HEK293T (cell line): Measurements from ENCODE around the gene TXNIP.

ENCODE experiments used
- CTCF ChIA-PET: fragments of 350-600 bp; formaldehyde crosslinking; extraction: SDS; loops from one replicate; lab custom pipeline; 2021; ENCODE audit warnings: antibody characterized with exemption, inconsistent platforms; lab: Yijun Ruan, JAX
- POLR2A ChIA-PET: fragments of 350-600 bp; formaldehyde crosslinking; extraction: SDS; loops from one replicate; lab custom pipeline; 2020; ENCODE audit warnings: antibody characterized with exemption, inconsistent platforms; lab: Yijun Ruan, JAX
- DNase-seq: peaks from one replicate; pipeline ENCODE4 v3.0.0; 2012; ENCODE audit warnings: mixed read lengths; ENCODE audit errors: extremely low spot score
- ARNT ChIP-seq: fragments of 450-650 bp; IDR thresholded peaks from 2 replicates; pipeline ENCODE4 v1.6.1; 2017; ENCODE audit warnings: mild to moderate bottlenecking
- BHLHE40 ChIP-seq: fragments of 450-650 bp; IDR thresholded peaks from 2 replicates; pipeline ENCODE4 v1.6.1; 2016; ENCODE audit warnings: mild to moderate bottlenecking, moderate library complexity, borderline replicate concordance
- CTBP1 ChIP-seq: fragments of 450-650 bp; IDR thresholded peaks from 2 replicates; pipeline ENCODE4 v1.6.1; 2016; ENCODE audit warnings: borderline replicate concordance
- ELF4 ChIP-seq: fragments of 450-650 bp; IDR thresholded peaks from 2 replicates; pipeline ENCODE4 v1.6.1; 2017; ENCODE audit warnings: antibody characterized with exemption
- FOXA1 ChIP-seq: fragments of 450-650 bp; IDR thresholded peaks from 2 replicates; pipeline ENCODE4 v1.6.1; 2016; ENCODE audit warnings: mild to moderate bottlenecking
- FOXK2 ChIP-seq: fragments of 450-650 bp; IDR thresholded peaks from 2 replicates; pipeline ENCODE4 v1.6.1; 2016; ENCODE audit warnings: mild to moderate bottlenecking
- FOXM1 ChIP-seq: fragments of 450-650 bp; IDR thresholded peaks from 2 replicates; pipeline ENCODE4 v1.6.1; 2017; ENCODE audit warnings: mild to moderate bottlenecking, borderline replicate concordance
- HDGF ChIP-seq: fragments of 450-650 bp; IDR thresholded peaks from 2 replicates; pipeline ENCODE4 v1.6.1; 2017; ENCODE audit warnings: antibody characterized with exemption, borderline replicate concordance
- L3MBTL2 ChIP-seq: fragments of 450-650 bp; conservative IDR thresholded peaks from 2 replicates; pipeline ENCODE4 v1.6.1; 2016; ENCODE audit warnings: mild to moderate bottlenecking
- LEF1 ChIP-seq: fragments of 450-650 bp; IDR thresholded peaks from 2 replicates; pipeline ENCODE4 v1.6.1; 2017; ENCODE audit warnings: mild to moderate bottlenecking, borderline replicate concordance
- NFRKB ChIP-seq: fragments of 450-650 bp; IDR thresholded peaks from 2 replicates; pipeline ENCODE4 v1.6.1; 2016; ENCODE audit warnings: mild to moderate bottlenecking, moderate library complexity
- PKNOX1 ChIP-seq: fragments of 450-650 bp; IDR thresholded peaks from 2 replicates; pipeline ENCODE4 v1.6.1; 2016
- SP1 ChIP-seq: fragments of 450-650 bp; IDR thresholded peaks from 2 replicates; pipeline ENCODE4 v1.6.1; 2017
- SUZ12 ChIP-seq: fragments of 450-650 bp; IDR thresholded peaks from 2 replicates; pipeline ENCODE4 v1.6.1; 2016; ENCODE audit warnings: mild to moderate bottlenecking
- TARDBP ChIP-seq: fragments of 450-650 bp; IDR thresholded peaks from 2 replicates; pipeline ENCODE4 v1.6.1; 2016
- ZNF384 ChIP-seq: fragments of 450-650 bp; IDR thresholded peaks from 2 replicates; pipeline ENCODE4 v1.6.1; 2016

Gene TXNIP

GRCh38 chr1:145996433-145997015 is at the start of gene TXNIP:
TSS of gene TXNIP (minus strand) at chr1:145996579. CDS start at chr1:145996266, 313 bp downstream.
- CTCF ChIA-PET, result interaction anchor here (0.6 to 2.6 kb wide), 2 partner anchors 11 to 150 kb away, joined by 4 to 10 read pairs; no protein-coding TSS in a partner anchor
- peak; percentile 99 for DNase-seq
- no peak for TF ChIP-seq HDGF
- TF ChIP-seq ARNT, result no peak
- no peak for TF ChIP-seq SUZ12
- TF ChIP-seq FOXA1, result no peak
- peak; percentile 91; the same call in 1 of the 2 replicates for TF ChIP-seq FOXM1
- TF ChIP-seq NFRKB, result no peak
- no peak for TF ChIP-seq LEF1
- TF ChIP-seq TARDBP, result no peak
- TF ChIP-seq FOXK2, result peak; percentile 99
- no peak for TF ChIP-seq BHLHE40
- peak; percentile 87 for TF ChIP-seq L3MBTL2
- no peak for TF ChIP-seq CTBP1
- TF ChIP-seq ZNF384, result no peak
- no peak for TF ChIP-seq PKNOX1
- peak; percentile 41; the same call in 1 of the 2 replicates for TF ChIP-seq ELF4
- TF ChIP-seq SP1, result no peak
- POLR2A ChIA-PET, result interaction anchor here (0.7 to 4.2 kb wide), 8 partner anchors 9 to 137 kb away, joined by 3 to 54 read pairs (median 6); partner anchors contain the start of genes ANKRD34A, PIAS3 and POLR3GL

GRCh38 chr1:146039844-146040194 is 43.4 kb upstream of the TXNIP start:
- POLR2A ChIA-PET, result interaction anchor here (0.8 to 7.4 kb wide), 4 partner anchors 11 to 112 kb away, joined by 3 to 162 read pairs (median 20); partner anchors contain the start of gene RBM8A
- CTCF ChIA-PET, result interaction anchor here (1.5 to 1.8 kb wide), 2 partner anchors 7 to 12 kb away, joined by 4 to 5 read pairs; no protein-coding TSS in a partner anchor
- TF ChIP-seq ZNF384 (no peak; the same call in 1 of the 2 replicates), SUZ12 (no peak), ELF4 (no peak), PKNOX1 (no peak), FOXA1 (no peak), LEF1 (no peak), BHLHE40 (no peak), NFRKB (no peak), FOXK2 (no peak), CTBP1 (no peak), FOXM1 (no peak), ARNT (no peak), L3MBTL2 (no peak), TARDBP (no peak), SP1 (no peak), HDGF (no peak)
- DNase-seq, result no peak

GRCh38 chr1:146036965-146037646 is 40.7 kb upstream of the TXNIP start:
- DNase-seq, result peak; percentile 47
- POLR2A ChIA-PET, result interaction anchor here (0.7 to 7.4 kb wide), 11 partner anchors 9 to 178 kb away, joined by 3 to 162 read pairs (median 5); partner anchors contain the start of genes ANKRD34A, PIAS3, POLR3GL and RBM8A
- CTCF ChIA-PET, result interaction anchor here (0.6 to 2.0 kb wide), 7 partner anchors 13 to 145 kb away, joined by 3 to 7 read pairs (median 5); partner anchors contain the start of genes ANKRD34A, LIX1L, POLR3GL and RBM8A
- TF ChIP-seq CTBP1 (no peak), TARDBP (peak; percentile 68), LEF1 (peak; percentile 3; the same call in 1 of the 2 replicates)

- CTCF ChIA-PET, result interaction anchor here (0.8 to 2.0 kb wide), 6 partner anchors 13 to 191 kb away, joined by 3 to 7 read pairs (median 5); partner anchors contain the start of genes ANKRD34A, LIX1L, NUDT17 and POLR3GL
- DNase-seq, result no peak
- POLR2A ChIA-PET, result interaction anchor here (0.8 to 7.4 kb wide), 8 partner anchors 14 to 177 kb away, joined by 3 to 162 read pairs (median 8); partner anchors contain the start of genes ANKRD34A, LIX1L, PIAS3 and POLR3GL
- TF ChIP-seq PKNOX1, result 0 out of 2 replicates have a peak, but pooled peaks have one; percentile 12
- no peak for TF ChIP-seq LEF1
- no peak for TF ChIP-seq SUZ12
- TF ChIP-seq CTBP1, result no peak
- TF ChIP-seq FOXM1, result no peak
- no peak for TF ChIP-seq FOXA1
- TF ChIP-seq HDGF, result no peak
Observed at GRCh38 chr1:146036241-146036964, 40.0 kb upstream of the TXNIP start.

- no peak for TF ChIP-seq TARDBP
- TF ChIP-seq L3MBTL2, result peak; percentile 87
- ChIA-PET POLR2A (interaction anchor here (1.0 to 7.4 kb wide), 4 partner anchors 13 to 210 kb away, joined by 3 to 162 read pairs (median 4); partner anchors contain the start of genes ANKRD34A and POLR3GL), CTCF (interaction anchor here (0.8 to 2.0 kb wide), 3 partner anchors 15 to 144 kb away, joined by 3 to 5 read pairs (median 5); no protein-coding TSS in a partner anchor)
- DNase-seq, result peak; percentile 27
Observed at GRCh38 chr1:146035048-146035423, 38.7 kb upstream of the TXNIP start.
